Activated T-cell treated with anti-CD3 and anti-CD28 coated beads, Interleukin-2, amount 50 U/mL, for 1 hour (primary cell): ENCODE data around the gene EPC1.
"Not testable (repeated sequence)": the region's sequence is repeated elsewhere in the genome, so short reads cannot be mapped to it uniquely, and the experiment has no call there.

Experiments used
- DNase-seq: peaks from one replicate; pipeline ENCODE4 v3.0.0-alpha.2; 2020

The EPC1 gene

GRCh38 chr10:32266979-32267378 is 80.0 kb downstream of the EPC1 start:
- DNase-seq: no peak

- DNase-seq: no peak
These were observed 80.4 kb downstream of the EPC1 start for GRCh38 chr10:32266566-32266965.

GRCh38 chr10:32265756-32266155 is 81.2 kb downstream of the EPC1 start:
- DNase-seq: no peak

GRCh38 chr10:32263300-32263699 is 83.7 kb downstream of the EPC1 start:
- no peak for DNase-seq

GRCh38 chr10:32259551-32259950 is 87.4 kb downstream of the EPC1 start:
- DNase-seq: no peak

GRCh38 chr10:32256613-32257437 is 90.1 kb downstream of the EPC1 start:
- DNase-seq: peak; percentile 76

GRCh38 chr10:32253821-32254220 is 93.1 kb downstream of the EPC1 start:
- no peak for DNase-seq

- no peak for DNase-seq
These were observed 93.7 kb downstream of the EPC1 start for GRCh38 chr10:32253276-32253675.

- DNase-seq: not testable (repeated sequence)
These were observed 96.5 kb downstream of the EPC1 start for GRCh38 chr10:32250489-32250888.

GRCh38 chr10:32246685-32247084 is 100.3 kb downstream of the EPC1 start:
- DNase-seq: no peak

GRCh38 chr10:32245760-32246159 is 101.2 kb downstream of the EPC1 start:
- no peak for DNase-seq

GRCh38 chr10:32244421-32245207 is 102.3 kb downstream of the EPC1 start:
- no peak for DNase-seq

- DNase-seq: no peak
These were observed 102.9 kb downstream of the EPC1 start for GRCh38 chr10:32244011-32244410.

- DNase-seq: no peak
These were observed 105.0 kb downstream of the EPC1 start for GRCh38 chr10:32241946-32242345.

GRCh38 chr10:32240471-32240870 is 106.5 kb downstream of the EPC1 start:
- no peak for DNase-seq

GRCh38 chr10:32239769-32240168 is 107.2 kb downstream of the EPC1 start:
- DNase-seq: no peak

GRCh38 chr10:32237644-32238345 is 109.2 kb downstream of the EPC1 start:
- no peak for DNase-seq

GRCh38 chr10:32234471-32234870 is 112.5 kb downstream of the EPC1 start:
- no peak for DNase-seq

GRCh38 chr10:32233375-32233774 is 113.6 kb downstream of the EPC1 start:
- DNase-seq: not testable (repeated sequence)

- DNase-seq: no peak
These were observed 114.6 kb downstream of the EPC1 start for GRCh38 chr10:32232378-32232777.

- not testable (repeated sequence) for DNase-seq
These were observed 117.2 kb downstream of the EPC1 start for GRCh38 chr10:32229788-32230187.

GRCh38 chr10:32229170-32229569 is 117.8 kb downstream of the EPC1 start:
- DNase-seq: no peak

- no peak for DNase-seq
These were observed 119.2 kb downstream of the EPC1 start for GRCh38 chr10:32227802-32228201.

- no peak for DNase-seq
These were observed 120.3 kb downstream of the EPC1 start for GRCh38 chr10:32226624-32227023.
